GM21786 (cell line): ENCODE measurements around the gene LEFTY2.
"Not testable (repeated sequence)": the region's sequence is repeated elsewhere in the genome, so short reads cannot be mapped to it uniquely, and the experiment has no call there.

Experiments used
- ATAC-seq: cut with Tn5 transposase; IDR thresholded peaks from one replicate; pipeline ENCODE4 v1.9.1; 2021; ENCODE audit not compliant: unreplicated experiment

The LEFTY2 gene

DNA sequence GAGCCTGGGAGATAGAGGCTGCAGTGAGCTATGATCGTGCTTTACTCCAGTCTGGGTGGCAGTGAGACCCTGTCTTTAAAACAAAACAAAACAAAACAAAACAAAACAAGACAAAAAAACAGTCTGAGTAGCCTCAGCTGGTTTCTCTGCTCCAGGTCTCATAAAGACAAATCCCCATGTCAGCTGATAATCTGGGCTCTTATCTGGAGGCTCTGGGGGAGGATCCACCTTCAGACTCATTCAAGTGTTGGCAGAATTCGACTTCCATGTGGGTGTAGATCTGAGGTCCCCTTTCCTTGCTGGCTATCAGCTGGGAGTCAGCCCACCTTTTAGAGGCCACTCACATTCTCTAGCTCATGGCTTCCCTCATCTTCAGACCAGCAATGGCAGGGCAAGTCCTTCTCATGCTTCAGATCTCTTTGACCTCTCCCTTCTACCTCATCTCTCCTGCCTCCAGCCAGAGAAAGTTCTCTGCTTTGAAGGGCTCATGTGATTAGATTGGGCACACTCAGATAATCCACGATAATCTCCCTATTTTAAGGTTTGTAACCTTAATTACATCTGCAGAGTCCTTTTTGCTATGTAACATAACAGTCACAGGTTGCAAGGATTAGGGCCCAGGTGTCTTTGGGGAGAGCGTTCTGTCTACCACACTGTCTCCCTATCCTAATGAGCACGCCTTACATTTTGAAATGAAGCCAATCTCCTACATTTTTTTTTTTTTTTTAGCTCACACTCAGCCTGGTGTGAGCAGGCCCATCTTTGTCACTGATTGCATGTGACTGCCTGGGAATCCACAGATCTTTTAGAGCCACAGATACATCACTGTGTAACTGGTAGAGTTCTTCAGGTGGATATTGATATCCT is 9.5 kb downstream of the LEFTY2 start:
- no peak for ATAC-seq

DNA sequence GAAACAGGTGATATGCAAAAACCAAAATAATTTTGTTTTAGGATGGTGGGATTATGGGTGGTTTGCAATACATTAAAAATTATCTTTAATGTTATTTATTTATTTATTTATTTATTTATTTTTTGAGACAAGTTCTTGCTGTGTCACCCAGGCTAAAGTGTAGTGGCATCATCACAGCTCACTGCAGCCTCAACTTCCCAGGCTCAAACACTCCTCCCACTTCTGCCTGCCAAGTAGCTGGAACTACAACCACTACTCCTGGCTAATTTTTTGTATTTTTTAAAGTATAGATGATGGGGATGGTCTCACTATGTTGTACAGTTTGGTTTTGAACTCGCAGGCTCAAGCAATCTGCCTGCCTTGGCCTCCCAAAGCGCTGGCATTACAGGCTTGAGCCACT is 10.5 kb downstream of the LEFTY2 start:
- ATAC-seq: no peak

DNA sequence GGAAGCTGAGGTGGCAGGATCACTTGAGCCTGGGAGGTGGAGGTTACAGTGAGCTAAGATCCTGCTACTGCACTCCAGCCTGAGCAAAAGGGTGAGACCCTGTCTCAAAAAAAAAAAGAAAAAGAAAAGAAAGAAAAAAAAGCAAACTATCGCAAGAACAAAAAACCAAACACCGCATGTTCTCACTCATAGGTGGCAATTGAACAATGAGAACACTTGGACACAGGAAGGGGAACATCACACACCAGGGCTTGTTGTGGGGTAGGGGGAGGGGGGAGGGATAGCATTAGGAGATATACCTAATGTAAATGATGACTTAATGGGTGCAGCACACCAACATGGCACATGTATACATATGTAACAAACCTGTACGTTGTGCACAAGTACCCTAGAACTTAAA is 11.6 kb downstream of the LEFTY2 start:
- ATAC-seq: not testable (repeated sequence)

DNA sequence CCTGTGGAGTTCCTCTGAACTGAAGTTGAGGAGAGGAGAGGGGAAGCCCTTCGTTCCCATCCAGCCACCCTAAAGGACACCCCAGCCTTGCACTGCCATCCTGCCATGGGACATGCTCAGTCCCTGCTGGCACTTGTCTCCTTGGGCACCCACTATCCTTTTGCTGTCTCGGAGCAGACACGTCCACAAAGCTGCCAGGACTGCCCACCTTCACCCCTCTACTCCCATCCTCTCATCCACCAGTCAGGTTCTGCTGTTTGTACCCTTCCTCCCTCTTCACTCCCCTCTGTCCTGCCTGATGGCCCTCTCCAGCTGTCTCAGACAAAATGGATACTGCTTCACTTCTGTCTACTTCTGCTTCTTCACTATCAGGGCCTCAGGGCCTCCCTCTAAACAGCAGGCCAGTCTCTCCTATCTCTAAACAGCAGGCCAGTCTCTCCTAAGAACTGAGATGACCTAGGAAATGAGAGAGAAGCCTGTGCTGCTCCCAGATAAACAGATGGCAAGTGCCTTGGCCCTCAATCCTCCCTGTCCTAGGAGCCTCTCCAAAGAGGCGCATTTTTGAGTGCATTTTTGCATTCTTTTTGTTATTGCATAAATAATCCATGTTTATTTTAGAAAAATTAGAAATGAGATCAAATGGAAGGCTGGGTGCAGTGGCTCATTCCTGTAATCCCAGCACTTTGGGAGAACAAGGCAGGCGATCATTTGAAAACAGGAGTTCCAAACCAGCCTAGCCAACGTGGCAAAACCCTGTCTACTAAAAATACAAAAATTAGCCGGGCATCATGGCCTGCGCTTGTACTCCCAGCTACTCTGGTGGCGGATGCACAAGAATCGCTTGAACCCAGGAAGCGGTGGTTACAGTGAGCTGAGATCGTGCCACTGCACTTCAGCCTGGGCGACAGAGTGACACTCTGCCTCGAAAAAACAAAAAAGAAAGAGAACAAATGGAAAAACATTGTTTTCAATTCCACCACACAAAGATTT is 12.5 kb downstream of the LEFTY2 start:
- ATAC-seq: no peak

GRCh38 chr1:225926551-225927113 is 14.4 kb downstream of the LEFTY2 start:
- ATAC-seq: no peak

DNA sequence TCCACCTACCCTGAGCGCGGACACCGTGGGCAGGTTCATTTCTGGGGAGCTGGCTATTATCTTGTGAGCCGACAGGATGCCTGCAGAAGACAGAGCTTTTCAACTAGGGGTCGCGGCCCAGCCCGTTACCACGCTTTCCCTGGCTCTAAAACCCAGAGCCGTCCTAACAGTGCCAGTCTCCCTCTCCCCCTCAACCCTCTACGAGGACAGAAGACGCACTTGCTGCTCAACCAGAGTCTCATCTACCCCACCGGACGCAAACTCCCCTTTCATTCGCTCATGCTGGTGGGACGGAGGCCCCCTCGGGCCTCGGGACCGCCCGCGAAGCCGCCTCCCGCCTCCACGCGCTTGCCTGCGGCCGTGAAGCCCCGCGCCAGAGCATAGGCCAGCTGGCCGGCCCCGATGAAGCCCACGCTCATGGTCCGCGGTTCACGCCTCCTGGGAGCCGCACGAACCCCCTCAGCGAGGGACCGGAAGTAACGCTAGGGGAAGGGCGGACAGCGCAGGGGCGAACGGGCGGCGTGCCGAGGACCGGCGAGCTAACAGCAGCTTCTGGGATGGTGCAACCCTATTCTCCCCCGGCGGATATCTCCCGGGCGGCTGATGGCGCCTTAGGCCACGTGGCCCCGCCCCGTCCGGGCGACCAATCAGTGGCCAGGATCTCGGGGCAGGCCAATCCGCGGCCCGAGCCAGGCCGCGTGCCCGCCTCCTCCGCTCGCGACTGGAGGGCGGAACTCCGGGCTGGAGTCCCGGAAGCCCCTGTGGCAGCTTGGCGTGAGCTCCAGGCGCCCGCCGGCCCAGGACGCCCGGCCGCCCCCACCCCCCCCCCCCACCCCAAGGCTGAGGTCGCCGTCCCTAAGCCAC is 17.1 kb downstream of the LEFTY2 start, which contains the start of gene PYCR2:
PYCR2 (minus strand) TSS at position 559 of the 864 bp plus-strand sequence; CDS start at position 419, 140 bp downstream.
- peak; percentile 97 for ATAC-seq

DNA sequence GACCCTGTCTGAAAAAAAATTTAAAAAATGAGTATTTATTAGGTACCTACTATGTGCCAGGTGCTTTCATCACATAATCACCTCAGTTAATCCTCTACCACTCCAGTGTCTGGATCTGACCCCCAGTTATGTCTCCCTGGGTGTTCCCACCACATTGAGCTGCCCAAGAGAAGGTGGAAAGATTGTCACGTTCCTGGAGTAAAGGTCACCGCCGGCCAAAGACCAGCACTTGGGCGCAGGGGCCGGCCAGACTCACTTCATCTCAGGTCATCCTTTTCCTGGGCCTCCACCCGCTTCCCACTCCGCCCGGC is 17.7 kb downstream of the LEFTY2 start:
- ATAC-seq: no peak

- no peak for ATAC-seq
Observed at GRCh38 chr1:225921734-225922709, 19.0 kb downstream of the LEFTY2 start.

- ATAC-seq: no peak
Observed at GRCh38 chr1:225919906-225920305, 21.1 kb downstream of the LEFTY2 start.

GRCh38 chr1:225918280-225918679 is 22.7 kb downstream of the LEFTY2 start:
- ATAC-seq: no peak

DNA sequence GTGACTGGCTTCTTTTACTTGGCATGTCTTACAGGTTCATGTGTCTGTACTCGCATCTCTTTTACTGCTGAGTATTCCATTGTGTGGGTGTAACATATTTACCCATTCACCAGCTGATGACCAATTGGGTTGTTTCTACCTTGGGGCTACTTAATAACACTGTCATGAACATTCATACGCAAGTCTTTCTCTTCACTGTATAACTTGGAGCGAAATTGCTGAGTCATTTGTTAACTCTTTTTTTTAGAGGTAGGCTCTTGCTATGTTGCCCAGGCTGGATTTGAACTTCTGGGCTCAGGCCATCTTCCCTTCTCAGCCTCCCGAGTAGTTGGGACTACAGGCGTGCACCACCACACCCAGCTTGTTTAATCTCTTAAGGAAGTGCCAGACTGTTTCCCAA is 23.5 kb downstream of the LEFTY2 start:
- no peak for ATAC-seq

GRCh38 chr1:225917101-225917500 is 23.9 kb downstream of the LEFTY2 start:
- no peak for ATAC-seq

DNA sequence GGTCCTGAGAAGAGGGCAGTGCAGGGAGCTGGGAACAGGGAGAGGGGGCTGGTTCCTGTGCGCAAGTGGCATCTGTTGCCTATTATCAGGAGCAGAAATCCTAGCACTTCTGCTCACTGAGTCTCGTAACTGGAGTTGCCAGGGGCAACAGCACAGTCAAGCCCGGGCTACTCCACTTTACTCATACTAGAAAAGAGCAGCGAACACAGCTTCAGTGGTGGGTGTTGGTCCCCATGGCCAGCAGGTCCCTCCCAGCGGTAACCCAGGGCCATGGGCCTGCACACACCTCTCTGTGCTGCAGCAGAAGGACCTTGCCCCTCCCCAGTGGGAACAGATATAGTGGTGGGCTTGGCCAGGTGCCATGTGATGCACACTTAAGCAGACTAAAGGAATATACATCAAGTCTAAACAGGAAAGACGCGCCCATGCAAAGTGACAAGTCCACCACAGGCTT is 25.5 kb downstream of the LEFTY2 start:
- ATAC-seq: no peak

GRCh38 chr1:225914947-225915346 is 26.1 kb downstream of the LEFTY2 start:
- no peak for ATAC-seq

- no peak for ATAC-seq
Observed at GRCh38 chr1:225914391-225914790, 26.6 kb downstream of the LEFTY2 start.

- peak; percentile 77 for ATAC-seq
Observed at GRCh38 chr1:225911191-225912130, 29.6 kb downstream of the LEFTY2 start.

- no peak for ATAC-seq
Observed at GRCh38 chr1:225909477-225909876, 31.5 kb downstream of the LEFTY2 start.

DNA sequence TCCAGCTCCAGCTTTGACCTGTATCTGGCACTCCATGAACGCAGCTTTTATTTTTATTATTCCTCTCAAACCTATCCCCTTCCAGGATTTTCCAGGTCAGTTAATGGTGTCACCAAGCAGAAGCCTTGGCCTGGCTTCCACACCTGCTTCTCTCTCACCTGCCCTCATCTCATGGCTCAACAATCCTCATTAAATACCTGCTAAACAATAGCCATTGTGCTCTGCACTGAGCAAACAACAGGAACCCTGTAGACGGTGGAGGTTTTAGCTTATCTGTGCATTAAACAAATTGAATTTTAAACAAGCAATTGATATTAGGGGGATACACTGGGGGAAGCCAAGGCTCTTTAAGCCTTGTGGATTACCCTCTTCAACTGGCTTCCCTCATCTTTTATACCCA is 32.2 kb downstream of the LEFTY2 start:
- ATAC-seq: no peak
